HEK293T (cell line): ENCODE data around the gene MAP3K5.

Experiments used
- BHLHE40 ChIP-seq: fragments of 450-650 bp; IDR thresholded peaks from 2 replicates; pipeline ENCODE4 v1.6.1; 2016; ENCODE audit warnings: mild to moderate bottlenecking, moderate library complexity, borderline replicate concordance
- ELF4 ChIP-seq: fragments of 450-650 bp; IDR thresholded peaks from 2 replicates; pipeline ENCODE4 v1.6.1; 2017; ENCODE audit warnings: antibody characterized with exemption
- FOXK2 ChIP-seq: fragments of 450-650 bp; IDR thresholded peaks from 2 replicates; pipeline ENCODE4 v1.6.1; 2016; ENCODE audit warnings: mild to moderate bottlenecking
- FOXM1 ChIP-seq: fragments of 450-650 bp; IDR thresholded peaks from 2 replicates; pipeline ENCODE4 v1.6.1; 2017; ENCODE audit warnings: mild to moderate bottlenecking, borderline replicate concordance
- L3MBTL2 ChIP-seq: fragments of 450-650 bp; conservative IDR thresholded peaks from 2 replicates; pipeline ENCODE4 v1.6.1; 2016; ENCODE audit warnings: mild to moderate bottlenecking
- LEF1 ChIP-seq: fragments of 450-650 bp; IDR thresholded peaks from 2 replicates; pipeline ENCODE4 v1.6.1; 2017; ENCODE audit warnings: mild to moderate bottlenecking, borderline replicate concordance
- SUZ12 ChIP-seq: fragments of 450-650 bp; IDR thresholded peaks from 2 replicates; pipeline ENCODE4 v1.6.1; 2016; ENCODE audit warnings: mild to moderate bottlenecking
- TARDBP ChIP-seq: fragments of 450-650 bp; IDR thresholded peaks from 2 replicates; pipeline ENCODE4 v1.6.1; 2016
- ZNF384 ChIP-seq: fragments of 450-650 bp; IDR thresholded peaks from 2 replicates; pipeline ENCODE4 v1.6.1; 2016
- TF ChIP-seq, protein P1 (sequence below): fragments of 450-650 bp; IDR thresholded peaks from 2 replicates; pipeline ENCODE4 v1.6.1; 2016

DNA sequence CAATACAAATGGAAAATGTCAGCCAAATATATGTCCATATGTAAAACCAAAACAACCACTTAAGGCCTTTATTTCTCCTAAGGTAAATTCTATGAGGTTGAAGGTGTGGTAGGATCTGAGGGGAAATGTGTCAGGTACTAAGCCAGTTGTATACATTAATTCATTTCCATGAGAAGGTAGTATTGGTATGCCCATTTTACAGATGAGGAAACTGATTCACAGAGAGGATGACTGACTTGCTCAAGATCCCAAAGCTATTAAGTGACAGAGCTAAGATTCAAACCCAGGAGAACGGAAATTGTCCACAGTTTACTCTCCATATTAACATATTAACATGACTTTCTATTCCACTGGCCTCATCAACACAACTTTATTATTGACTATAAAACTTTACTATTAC is 177.9 kb downstream of the MAP3K5 start:
- TF ChIP-seq ELF4 = no peak
- TF ChIP-seq TARDBP = no peak
- no peak for TF ChIP-seq L3MBTL2
- no peak for TF ChIP-seq LEF1
- TF ChIP-seq ZNF384 = no peak
- no peak for TF ChIP-seq FOXM1
- TF ChIP-seq, protein P1, sequence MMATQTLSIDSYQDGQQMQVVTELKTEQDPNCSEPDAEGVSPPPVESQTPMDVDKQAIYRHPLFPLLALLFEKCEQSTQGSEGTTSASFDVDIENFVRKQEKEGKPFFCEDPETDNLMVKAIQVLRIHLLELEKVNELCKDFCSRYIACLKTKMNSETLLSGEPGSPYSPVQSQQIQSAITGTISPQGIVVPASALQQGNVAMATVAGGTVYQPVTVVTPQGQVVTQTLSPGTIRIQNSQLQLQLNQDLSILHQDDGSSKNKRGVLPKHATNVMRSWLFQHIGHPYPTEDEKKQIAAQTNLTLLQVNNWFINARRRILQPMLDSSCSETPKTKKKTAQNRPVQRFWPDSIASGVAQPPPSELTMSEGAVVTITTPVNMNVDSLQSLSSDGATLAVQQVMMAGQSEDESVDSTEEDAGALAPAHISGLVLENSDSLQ = no peak
- no peak for TF ChIP-seq FOXK2
- no peak for TF ChIP-seq SUZ12
- TF ChIP-seq BHLHE40 = no peak
